Activated naive CD4-positive, alpha-beta T cell treated with anti-CD3 and anti-CD28 coated beads, Interleukin-2, amount 10 ng/mL, durations not matched to agents 7 days and 5 days (primary cell): ENCODE measurements around the gene NINJ2.

Source experiments
- CTCF ChIA-PET: fragments of 350-600 bp; sonication (Branson Sonifier 250); formaldehyde crosslinking; loops from one replicate; lab custom pipeline; 2021; ENCODE audit warnings: antibody characterized with exemption; lab: Charles Lee
- DNase-seq: peaks from one replicate; pipeline ENCODE4 v3.0.0-alpha.2; 2020
- H3K27ac Mint-ChIP-seq: one replicate; pipeline ENCODE4 v1.8.0; 2021; ENCODE audit warnings: mild to moderate bottlenecking, moderate library complexity, mixed read lengths
- H3K27me3 Mint-ChIP-seq: one replicate; pipeline ENCODE4 v1.8.0; 2021; ENCODE audit warnings: mild to moderate bottlenecking, mixed read lengths
- H3K36me3 Mint-ChIP-seq: one replicate; pipeline ENCODE4 v1.8.0; 2021; ENCODE audit warnings: mixed read lengths
- H3K4me1 Mint-ChIP-seq: one replicate; pipeline ENCODE4 v1.8.0; 2021; ENCODE audit warnings: mixed read lengths
- H3K4me3 Mint-ChIP-seq: one replicate; pipeline ENCODE4 v1.8.0; 2021; ENCODE audit warnings: mild to moderate bottlenecking, moderate library complexity, mixed read lengths
- H3K9me3 Mint-ChIP-seq: one replicate; pipeline ENCODE4 v1.8.0; 2021; ENCODE audit warnings: mixed read lengths

NINJ2 gene

GRCh38 chr12:544142-544541 lies 119.1 kb downstream of the NINJ2 start:
- no peaks in the 10 kb centered on the region for H3K36me3 Mint-ChIP-seq
- DNase-seq: no peak
- CTCF ChIA-PET: interaction anchor here (1.3 to 7.9 kb wide), 6 partner anchors 11 to 101 kb away, joined by 3 to 123 read pairs (median 4); no protein-coding TSS in a partner anchor
- H3K9me3 Mint-ChIP-seq: no peaks in the 10 kb centered on the region
- H3K27ac Mint-ChIP-seq: no peak overlapping the region
- peaks cover 37% of the 10 kb centered on the region for H3K4me1 Mint-ChIP-seq
- H3K27me3 Mint-ChIP-seq: peaks cover 68% of the 10 kb centered on the region
- H3K4me3 Mint-ChIP-seq: no peak overlapping the region

- DNase-seq: no peak
- Mint-ChIP-seq H3K36me3 (no peaks in the 10 kb centered on the region), H3K4me3 (no peak overlapping the region), H3K27ac (no peak overlapping the region), H3K27me3 (peaks cover 57% of the 10 kb centered on the region), H3K4me1 (peaks cover 39% of the 10 kb centered on the region), H3K9me3 (no peaks in the 10 kb centered on the region)
- CTCF ChIA-PET: interaction anchor here (1.3 to 7.9 kb wide), 4 partner anchors 10 to 100 kb away, joined by 4 to 123 read pairs (median 11); no protein-coding TSS in a partner anchor
Measured at GRCh38 chr12:543114-543451, 120.2 kb downstream of the NINJ2 start.

- H3K4me3 Mint-ChIP-seq: no peak overlapping the region
Measured at GRCh38 chr12:542395-543113, 120.7 kb downstream of the NINJ2 start.

GRCh38 chr12:541676-542324 lies 121.4 kb downstream of the NINJ2 start:
- Mint-ChIP-seq H3K9me3 (no peaks in the 10 kb centered on the region), H3K4me3 (no peak overlapping the region), H3K27ac (no peak overlapping the region), H3K27me3 (peaks cover 45% of the 10 kb centered on the region), H3K36me3 (no peaks in the 10 kb centered on the region), H3K4me1 (peaks cover 36% of the 10 kb centered on the region)
- CTCF ChIA-PET: interaction anchor here (1.9 to 7.9 kb wide), 2 partner anchors 87 to 100 kb away, joined by 5 to 123 read pairs; no protein-coding TSS in a partner anchor
- no peak for DNase-seq

More at GRCh38 chr12:542395-543113, 120.7 kb downstream of the NINJ2 start:
- DNase-seq: no peak
- Mint-ChIP-seq H3K27ac (no peak overlapping the region), H3K4me1 (peaks cover 39% of the 10 kb centered on the region), H3K27me3 (peaks cover 52% of the 10 kb centered on the region), H3K36me3 (no peaks in the 10 kb centered on the region), H3K9me3 (no peaks in the 10 kb centered on the region)
- CTCF ChIA-PET: interaction anchor here (3.7 to 7.9 kb wide), 2 partner anchors 87 to 99 kb away, joined by 17 to 123 read pairs; no protein-coding TSS in a partner anchor

GRCh38 chr12:539540-540310 lies 123.5 kb downstream of the NINJ2 start:
- H3K27ac Mint-ChIP-seq: peak overlapping the region; percentile 85
- no peak overlapping the region for H3K4me3 Mint-ChIP-seq
- no peaks in the 10 kb centered on the region for H3K9me3 Mint-ChIP-seq
- H3K36me3 Mint-ChIP-seq: no peaks in the 10 kb centered on the region
- DNase-seq: no peak
- peaks cover 29% of the 10 kb centered on the region for H3K4me1 Mint-ChIP-seq
- peaks cover 45% of the 10 kb centered on the region for H3K27me3 Mint-ChIP-seq
- CTCF ChIA-PET: interaction anchor here (1.1 to 7.9 kb wide), 5 partner anchors 8 to 98 kb away, joined by 3 to 123 read pairs (median 6); no protein-coding TSS in a partner anchor

- CTCF ChIA-PET: interaction anchor here (1.6 to 7.9 kb wide), 3 partner anchors 9 to 97 kb away, joined by 6 to 123 read pairs (median 28); no protein-coding TSS in a partner anchor
- no peaks in the 10 kb centered on the region for H3K9me3 Mint-ChIP-seq
- no peak overlapping the region for H3K4me3 Mint-ChIP-seq
- H3K27me3 Mint-ChIP-seq: peaks cover 39% of the 10 kb centered on the region
- peak overlapping the region; percentile 85 for H3K27ac Mint-ChIP-seq
- peak; percentile 72 for DNase-seq
- peaks cover 29% of the 10 kb centered on the region for H3K4me1 Mint-ChIP-seq
- no peaks in the 10 kb centered on the region for H3K36me3 Mint-ChIP-seq
Measured at GRCh38 chr12:538731-539539, 124.3 kb downstream of the NINJ2 start.

GRCh38 chr12:537772-538171 lies 125.5 kb downstream of the NINJ2 start:
- H3K27ac Mint-ChIP-seq: no peak overlapping the region
- CTCF ChIA-PET: interaction anchor here (2.6 to 7.9 kb wide), 3 partner anchors 10 to 84 kb away, joined by 14 to 123 read pairs (median 28); no protein-coding TSS in a partner anchor
- peaks cover 29% of the 10 kb centered on the region for H3K4me1 Mint-ChIP-seq
- H3K9me3 Mint-ChIP-seq: peaks cover 2% of the 10 kb centered on the region
- no peak for DNase-seq
- H3K36me3 Mint-ChIP-seq: no peaks in the 10 kb centered on the region
- H3K4me3 Mint-ChIP-seq: no peak overlapping the region
- peaks cover 38% of the 10 kb centered on the region for H3K27me3 Mint-ChIP-seq

GRCh38 chr12:536751-537245 lies 126.4 kb downstream of the NINJ2 start:
- H3K36me3 Mint-ChIP-seq: no peaks in the 10 kb centered on the region
- CTCF ChIA-PET: interaction anchor here (0.9 to 4.2 kb wide), 4 partner anchors 9 to 83 kb away, joined by 3 to 28 read pairs (median 9); no protein-coding TSS in a partner anchor
- peaks cover 26% of the 10 kb centered on the region for H3K4me1 Mint-ChIP-seq

GRCh38 chr12:535396-535795 lies 127.8 kb downstream of the NINJ2 start:
- no peak overlapping the region for H3K4me3 Mint-ChIP-seq
- peaks cover 20% of the 10 kb centered on the region for H3K4me1 Mint-ChIP-seq
- peaks cover 16% of the 10 kb centered on the region for H3K9me3 Mint-ChIP-seq
- DNase-seq: no peak
- CTCF ChIA-PET: interaction anchor here (1.0 to 4.2 kb wide), 3 partner anchors 12 to 94 kb away, joined by 3 to 28 read pairs (median 14); no protein-coding TSS in a partner anchor
- H3K36me3 Mint-ChIP-seq: no peaks in the 10 kb centered on the region
- H3K27me3 Mint-ChIP-seq: peaks cover 37% of the 10 kb centered on the region
- H3K27ac Mint-ChIP-seq: no peak overlapping the region

More at GRCh38 chr12:536751-537245, 126.4 kb downstream of the NINJ2 start:
- no peak overlapping the region for H3K27ac Mint-ChIP-seq
- peaks cover 11% of the 10 kb centered on the region for H3K9me3 Mint-ChIP-seq
- DNase-seq: no peak
- no peak overlapping the region for H3K4me3 Mint-ChIP-seq
- peaks cover 37% of the 10 kb centered on the region for H3K27me3 Mint-ChIP-seq

GRCh38 chr12:534216-534615 lies 129.0 kb downstream of the NINJ2 start:
- Mint-ChIP-seq H3K27ac (no peak overlapping the region), H3K4me1 (peaks cover 8% of the 10 kb centered on the region), H3K36me3 (no peaks in the 10 kb centered on the region), H3K9me3 (peaks cover 22% of the 10 kb centered on the region), H3K4me3 (no peak overlapping the region), H3K27me3 (peaks cover 37% of the 10 kb centered on the region)
- DNase-seq: no peak
- CTCF ChIA-PET: interaction anchor here (0.9 kb wide), 1 partner anchor 80 kb away, joined by 3 read pairs; no protein-coding TSS in a partner anchor

- CTCF ChIA-PET: interaction anchor here (1.0 to 1.3 kb wide), 2 partner anchors 10 to 15 kb away, joined by 3 to 5 read pairs; no protein-coding TSS in a partner anchor
- Mint-ChIP-seq H3K27ac (no peak overlapping the region), H3K27me3 (peaks cover 37% of the 10 kb centered on the region)
Measured at GRCh38 chr12:533718-534117, 129.5 kb downstream of the NINJ2 start.

GRCh38 chr12:532908-533565 lies 130.2 kb downstream of the NINJ2 start:
- no peak for DNase-seq
- Mint-ChIP-seq H3K36me3 (no peaks in the 10 kb centered on the region), H3K9me3 (peaks cover 25% of the 10 kb centered on the region), H3K4me3 (no peak overlapping the region), H3K27me3 (peaks cover 37% of the 10 kb centered on the region), H3K27ac (no peak overlapping the region), H3K4me1 (no peaks in the 10 kb centered on the region)
- CTCF ChIA-PET: interaction anchor here (1.0 to 1.5 kb wide), 4 partner anchors 11 to 78 kb away, joined by 3 to 7 read pairs (median 4); no protein-coding TSS in a partner anchor

More at GRCh38 chr12:533718-534117, 129.5 kb downstream of the NINJ2 start:
- Mint-ChIP-seq H3K4me3 (no peak overlapping the region), H3K36me3 (no peaks in the 10 kb centered on the region), H3K4me1 (peaks cover 3% of the 10 kb centered on the region), H3K9me3 (peaks cover 25% of the 10 kb centered on the region)
- no peak for DNase-seq
